Prostate gland (tissue), 2 donors: ENCODE results near the gene RBM19.

Experiments
- CTCF ChIP-seq, 4 experiments: fragments of 200-600 bp in 2 of 4; fragments of 450-650 bp in 2 of 4; sonication (generic) in 2 of 4; IDR thresholded peaks; 1 replicate in 3 of 4; 2 replicates in 1 of 4; pipeline ENCODE4 v1.5.1; 2016 to 2019; ENCODE audit warnings: antibody characterized with exemption in 4 of 4, mild to moderate bottlenecking in 2 of 4, moderate library complexity in 2 of 4
- POLR2A ChIP-seq: fragments of 450-650 bp; IDR thresholded peaks from one replicate; pipeline ENCODE4 v1.6.1; 2016; ENCODE audit warnings: antibody characterized with exemption, mild to moderate bottlenecking

- TF ChIP-seq CTCF (IDR thresholded peaks at IDR 0.05) (no peak), POLR2A (no peak)
These were observed 170.7 kb downstream of the RBM19 start for GRCh38 chr12:113795445-113795844.
